Activated CD8-positive, alpha-beta memory T cell treated with anti-CD3 and anti-CD28 coated beads, Interleukin-2, amount 50 U/mL, for 4 hours (primary cell): ENCODE measurements around the gene OR5A1.
"Not testable (repeated sequence)": the region's sequence is repeated elsewhere in the genome, so short reads cannot be mapped to it uniquely, and the experiment has no call there.

Experiments used
- DNase-seq: peaks from one replicate; pipeline ENCODE4 v3.0.0-alpha.2; 2020

Gene OR5A1

DNA sequence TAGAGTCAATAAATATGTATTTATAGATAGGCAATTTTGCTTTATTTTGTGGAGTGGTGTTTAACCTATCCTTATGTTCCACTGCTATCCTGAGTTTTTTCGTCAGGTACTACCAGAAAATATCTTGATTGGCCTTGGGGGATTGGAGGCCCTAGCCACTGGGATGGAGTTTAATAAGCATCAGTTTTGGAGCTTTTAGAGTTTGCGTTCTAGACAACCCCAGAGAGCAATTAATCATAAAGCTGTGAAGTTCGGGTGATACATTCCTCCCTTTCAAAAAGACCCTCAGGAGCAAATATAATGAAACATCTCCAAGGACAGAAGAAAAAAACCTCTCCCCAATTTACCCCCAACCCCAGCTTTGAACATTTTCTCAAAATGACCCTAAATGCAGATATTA, at the start of gene OR5A1:
TSS of gene OR5A1 (plus strand) at position 301 of the 400 bp plus-strand sequence. CDS start 6,700 bp downstream, outside the sequence.
- no peak for DNase-seq

DNA sequence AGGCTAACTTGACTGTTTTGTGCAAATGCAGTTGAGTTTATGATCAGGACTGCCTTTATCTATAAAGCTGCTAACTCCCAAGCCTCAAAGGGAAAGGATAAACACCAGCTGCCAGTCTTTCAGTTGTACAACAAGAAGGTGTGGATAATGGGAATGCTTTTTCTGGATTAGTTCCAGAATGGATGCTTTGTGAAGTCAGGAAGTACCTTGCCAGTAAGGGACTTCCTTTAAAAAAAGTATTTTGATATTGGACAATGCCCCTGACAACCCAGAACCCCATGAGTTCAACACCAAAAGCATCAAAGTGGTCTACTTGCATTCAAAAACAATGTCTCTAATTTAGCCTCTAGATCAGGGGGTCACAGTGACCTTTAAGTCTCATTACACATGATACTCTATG, 42.1 kb upstream of the OR5A1 start:
- no peak for DNase-seq

DNA sequence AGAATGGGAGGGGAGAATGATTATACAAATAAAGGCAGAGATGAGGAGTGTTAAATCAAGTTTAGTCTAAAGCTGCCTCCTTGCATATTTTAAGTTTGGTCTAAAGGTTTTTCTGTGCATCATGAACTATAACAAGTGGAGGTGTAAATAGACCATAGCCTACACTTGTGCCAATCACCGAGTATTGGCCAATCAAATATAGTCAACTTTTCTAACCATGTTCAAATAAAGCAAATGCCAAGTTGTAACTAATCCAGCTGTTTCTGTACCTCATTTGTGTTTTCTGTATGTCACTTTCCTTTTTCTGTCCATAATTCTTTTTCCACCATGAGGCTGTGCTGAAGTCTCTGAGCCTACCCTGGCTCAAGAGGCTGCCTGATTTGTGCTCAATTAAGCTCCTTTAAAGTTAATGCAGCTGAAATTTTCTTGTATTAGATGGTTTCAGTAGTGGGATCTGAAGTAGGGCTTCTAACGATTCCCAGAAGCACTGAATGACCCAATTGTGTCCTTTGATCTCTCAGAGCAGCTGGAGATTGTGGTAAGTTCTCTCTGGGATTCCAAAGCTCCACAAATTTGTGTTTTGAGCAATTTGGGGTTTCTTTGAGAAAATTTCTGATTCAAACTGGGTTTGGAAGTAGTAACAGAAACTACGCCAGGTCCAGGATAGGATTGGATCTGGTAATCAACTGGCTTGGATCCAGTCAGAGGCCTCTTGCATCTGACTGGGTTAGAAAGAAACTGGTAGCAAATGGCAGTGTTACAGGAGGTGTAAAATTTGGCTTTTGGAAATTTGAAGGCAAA, 35.6 kb upstream of the OR5A1 start:
- DNase-seq = no peak

DNA sequence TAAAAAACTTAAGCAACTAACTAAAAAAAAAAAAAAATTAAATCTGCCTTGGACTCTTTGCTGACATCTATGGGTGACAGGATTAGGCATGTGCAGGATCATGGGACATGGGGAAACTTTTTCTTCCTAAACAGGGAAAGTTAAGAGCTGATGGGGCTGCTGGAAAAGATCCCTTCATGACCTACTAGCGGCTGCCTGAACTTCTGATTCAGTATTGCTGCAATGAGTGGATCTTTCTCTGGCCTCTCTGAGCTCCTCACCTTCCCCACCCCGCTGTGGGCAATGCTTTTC, 35.1 kb upstream of the OR5A1 start:
- no peak for DNase-seq

DNA sequence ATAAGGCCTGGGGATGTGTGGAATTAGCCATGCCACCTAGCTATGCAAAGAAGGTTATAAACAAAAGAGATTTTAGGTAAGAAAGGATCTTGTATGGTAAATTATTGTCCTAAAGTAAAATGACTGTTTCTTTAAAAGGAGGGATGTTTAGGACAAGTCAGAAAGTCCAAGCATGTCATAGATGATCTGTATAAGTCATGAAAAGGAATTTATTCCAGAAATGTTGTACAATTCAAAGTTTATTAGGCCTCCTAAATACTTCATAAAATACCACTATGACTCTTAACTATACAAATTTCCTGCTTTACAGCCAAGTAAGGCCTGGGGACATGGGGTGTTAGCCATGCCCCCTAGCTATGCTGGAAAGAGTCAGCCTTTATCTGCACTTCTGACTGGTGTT, 32.7 kb upstream of the OR5A1 start:
- no peak for DNase-seq

- no peak for DNase-seq
These were observed 22.6 kb upstream of the OR5A1 start for GRCh38 chr11:59413646-59414045.

- DNase-seq = no peak
These were observed 21.2 kb upstream of the OR5A1 start for GRCh38 chr11:59415111-59415510.

DNA sequence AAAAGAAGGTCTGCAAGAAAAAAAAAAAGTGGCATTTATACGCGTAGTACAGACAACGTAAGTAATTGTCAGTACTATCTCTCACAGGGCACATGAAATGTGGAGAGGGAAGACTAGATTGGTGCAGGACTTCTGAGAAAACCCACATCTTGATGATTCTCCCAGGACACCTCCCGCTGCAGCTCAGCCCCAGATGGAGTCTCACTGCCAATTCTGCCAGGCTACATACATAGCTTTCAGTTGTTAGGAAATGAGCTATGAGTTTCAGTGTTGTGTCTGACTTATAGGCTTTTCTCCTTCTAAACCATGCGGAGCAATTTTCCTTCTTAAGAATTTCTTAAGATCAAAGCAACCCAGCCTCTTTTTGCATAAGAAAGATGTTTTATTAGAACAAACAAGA, 19.7 kb upstream of the OR5A1 start:
- DNase-seq = no peak

- no peak for DNase-seq
These were observed 19.2 kb upstream of the OR5A1 start for GRCh38 chr11:59417023-59417422.

GRCh38 chr11:59418156-59418555, 18.1 kb upstream of the OR5A1 start:
- no peak for DNase-seq

- DNase-seq = no peak
These were observed 12.4 kb upstream of the OR5A1 start for GRCh38 chr11:59423835-59424234.

DNA sequence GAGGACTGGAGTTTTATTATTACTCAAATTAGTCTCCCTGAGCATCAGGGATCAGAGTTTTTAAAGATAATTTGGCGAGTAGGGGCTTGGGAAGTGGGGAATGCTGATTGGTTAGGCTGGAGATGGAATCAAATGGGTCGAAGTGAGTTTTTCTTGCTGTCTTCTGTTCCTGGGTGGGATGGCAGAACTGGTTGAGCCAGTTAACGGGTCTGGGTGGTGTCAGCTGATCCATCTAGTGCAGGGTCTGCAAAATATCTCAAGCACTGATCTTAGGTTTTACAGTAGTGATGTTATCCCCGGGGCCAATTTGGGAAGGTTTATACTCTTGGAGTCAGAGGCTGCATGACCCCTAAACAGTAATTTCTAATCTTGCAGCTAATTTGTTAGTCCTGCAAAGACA, 11.1 kb upstream of the OR5A1 start:
- DNase-seq = no peak

- DNase-seq = no peak
These were observed 9.8 kb upstream of the OR5A1 start, which contains the start of gene OR5A2 for GRCh38 chr11:59426361-59427067. Gene OR5A2 (minus strand): TSS chr11:59426413. CDS start chr11:59422953, 3,460 bp downstream.

GRCh38 chr11:59427068-59427382, 9.2 kb upstream of the OR5A1 start:
- DNase-seq = no peak

DNA sequence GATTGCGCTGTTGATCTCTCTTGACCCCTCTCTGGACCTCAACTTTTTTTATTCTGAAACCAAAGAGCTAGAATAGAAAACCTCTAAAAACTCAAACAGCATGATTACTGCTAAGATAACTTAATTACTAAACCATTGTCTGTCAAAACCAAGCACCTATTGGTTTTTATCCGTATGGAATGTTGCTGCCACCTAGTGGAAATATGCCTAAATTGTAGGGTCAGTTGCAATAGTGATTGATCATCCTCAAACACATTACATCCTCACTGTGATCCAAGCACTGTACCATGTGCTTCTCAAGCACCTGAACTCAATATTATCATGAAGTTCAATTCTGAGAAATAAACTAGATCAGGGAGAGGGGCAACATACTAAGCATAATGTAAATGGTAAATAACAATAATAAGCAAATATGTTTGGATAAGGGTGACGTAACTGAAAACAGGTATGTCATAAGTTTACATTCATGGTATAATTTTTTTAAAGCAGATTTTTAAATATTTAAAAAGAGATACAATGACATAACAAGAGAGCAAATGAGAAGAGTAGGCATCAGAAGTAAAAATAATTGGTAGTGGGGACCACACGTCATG, 6.2 kb upstream of the OR5A1 start:
- peak; percentile 15 for DNase-seq

- no peak for DNase-seq
These were observed 1.5 kb downstream of the OR5A1 start for GRCh38 chr11:59437770-59438169.

GRCh38 chr11:59445624-59446023, 9.4 kb downstream of the OR5A1 start:
- DNase-seq = not testable (repeated sequence)

DNA sequence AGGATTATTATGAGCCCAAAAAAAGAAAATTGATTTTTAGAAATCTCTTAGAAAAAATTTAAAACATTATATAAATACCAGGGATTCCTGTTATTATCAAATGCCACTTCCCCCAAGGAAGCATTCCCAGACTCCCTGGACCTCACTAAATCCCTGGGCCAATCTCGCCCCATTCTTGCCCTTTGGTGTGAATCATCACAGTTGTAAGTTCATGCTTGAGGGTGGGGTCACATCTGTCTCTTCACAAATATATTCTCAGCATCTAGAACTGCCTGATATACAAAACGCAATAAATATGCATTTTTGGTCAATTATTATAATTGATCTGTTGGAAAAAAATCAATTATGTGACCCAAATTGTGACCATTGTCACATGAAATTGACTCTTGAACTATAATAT, 12.2 kb downstream of the OR5A1 start:
- DNase-seq = no peak

GRCh38 chr11:59456661-59457060, 20.4 kb downstream of the OR5A1 start, which contains the start of gene OR4D6:
Gene OR4D6 (plus strand): TSS chr11:59456961. CDS start chr11:59456961, 0 bp downstream.
- DNase-seq = no peak

DNA sequence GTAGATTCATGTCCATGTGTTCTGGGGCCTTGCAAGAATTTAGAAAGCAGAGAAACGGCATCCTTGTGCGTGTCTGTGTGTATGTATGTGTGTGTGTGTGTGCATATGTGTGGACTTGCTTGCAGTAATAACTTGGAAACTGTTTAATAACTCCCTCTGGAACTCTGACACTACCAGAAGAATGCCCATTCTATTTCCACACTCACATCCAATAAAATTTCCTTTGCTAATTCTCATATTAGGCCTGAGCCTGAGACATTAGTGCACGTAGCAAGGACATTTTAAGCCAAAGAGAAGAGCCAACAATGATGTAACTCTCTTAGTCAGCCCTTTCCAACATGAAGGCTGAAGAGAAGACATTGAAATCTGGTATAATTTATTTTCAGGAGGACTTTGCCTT, 23.6 kb downstream of the OR5A1 start:
- DNase-seq = no peak

- no peak for DNase-seq
These were observed 26.9 kb downstream of the OR5A1 start for GRCh38 chr11:59463190-59463641.

- no peak for DNase-seq
These were observed 36.7 kb downstream of the OR5A1 start, which contains the start of gene OR4D10 for GRCh38 chr11:59473015-59473414. Gene OR4D10 (plus strand): TSS chr11:59473315. CDS start chr11:59477430, 4,115 bp downstream.

DNA sequence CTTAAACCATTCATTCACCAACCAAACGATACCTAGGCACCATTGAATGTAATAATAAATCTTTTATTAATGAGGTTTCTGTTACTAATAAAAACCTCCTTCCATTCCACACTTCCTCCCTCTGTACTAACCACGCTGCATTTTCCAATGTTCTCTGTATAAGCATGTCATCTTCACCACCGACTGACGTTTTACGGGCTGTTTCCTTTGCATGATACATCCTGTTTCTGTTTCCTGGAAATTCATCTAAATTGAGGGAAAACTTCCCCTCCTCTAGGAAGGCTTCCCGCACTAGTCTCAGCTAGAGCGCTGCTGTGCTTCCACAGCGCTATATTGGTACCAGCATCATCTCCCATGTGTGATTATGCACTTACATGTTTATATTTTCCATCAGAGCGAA, 38.9 kb downstream of the OR5A1 start:
- DNase-seq = no peak

- no peak for DNase-seq
These were observed 43.6 kb downstream of the OR5A1 start for GRCh38 chr11:59479906-59480305.
